ENCODE results near the gene CNIH2.

- TF ChIP-seq, protein P1, sequence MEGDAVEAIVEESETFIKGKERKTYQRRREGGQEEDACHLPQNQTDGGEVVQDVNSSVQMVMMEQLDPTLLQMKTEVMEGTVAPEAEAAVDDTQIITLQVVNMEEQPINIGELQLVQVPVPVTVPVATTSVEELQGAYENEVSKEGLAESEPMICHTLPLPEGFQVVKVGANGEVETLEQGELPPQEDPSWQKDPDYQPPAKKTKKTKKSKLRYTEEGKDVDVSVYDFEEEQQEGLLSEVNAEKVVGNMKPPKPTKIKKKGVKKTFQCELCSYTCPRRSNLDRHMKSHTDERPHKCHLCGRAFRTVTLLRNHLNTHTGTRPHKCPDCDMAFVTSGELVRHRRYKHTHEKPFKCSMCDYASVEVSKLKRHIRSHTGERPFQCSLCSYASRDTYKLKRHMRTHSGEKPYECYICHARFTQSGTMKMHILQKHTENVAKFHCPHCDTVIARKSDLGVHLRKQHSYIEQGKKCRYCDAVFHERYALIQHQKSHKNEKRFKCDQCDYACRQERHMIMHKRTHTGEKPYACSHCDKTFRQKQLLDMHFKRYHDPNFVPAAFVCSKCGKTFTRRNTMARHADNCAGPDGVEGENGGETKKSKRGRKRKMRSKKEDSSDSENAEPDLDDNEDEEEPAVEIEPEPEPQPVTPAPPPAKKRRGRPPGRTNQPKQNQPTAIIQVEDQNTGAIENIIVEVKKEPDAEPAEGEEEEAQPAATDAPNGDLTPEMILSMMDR (IDR thresholded peaks at IDR 0.05 in 4 of 5, conservative IDR thresholded peaks at IDR 0.05 in 1 of 5), result no peak
- TF ChIP-seq POLR2A (IDR thresholded peaks at IDR 0.05), result no peak
Measured at GRCh38 chr11:66309475-66309874, 31.5 kb downstream of the CNIH2 start.

Measured in gastrocnemius medialis (tissue), 4 donors.